ENCODE data around the gene ATRAID.

DNA sequence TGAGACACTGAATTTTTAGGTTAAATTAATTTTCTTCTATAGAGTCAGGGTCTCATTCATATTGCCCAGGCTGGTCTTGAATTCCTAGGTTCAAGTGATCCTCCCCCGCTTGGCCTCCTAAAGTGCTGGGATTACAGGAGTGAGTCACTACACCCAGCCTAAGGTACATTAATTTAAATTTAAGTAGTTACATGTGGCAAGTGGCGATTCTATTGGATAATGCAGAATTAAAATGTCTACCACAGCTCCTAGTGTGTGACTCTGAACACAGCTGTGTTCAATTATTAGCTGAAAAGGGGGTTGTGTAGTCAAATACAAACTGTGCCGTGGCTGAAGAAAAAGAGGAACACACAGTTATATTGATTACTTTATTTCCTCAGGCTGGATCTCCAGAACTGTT is 3.1 kb downstream of the ATRAID start:
- TF ChIP-seq, protein P1, sequence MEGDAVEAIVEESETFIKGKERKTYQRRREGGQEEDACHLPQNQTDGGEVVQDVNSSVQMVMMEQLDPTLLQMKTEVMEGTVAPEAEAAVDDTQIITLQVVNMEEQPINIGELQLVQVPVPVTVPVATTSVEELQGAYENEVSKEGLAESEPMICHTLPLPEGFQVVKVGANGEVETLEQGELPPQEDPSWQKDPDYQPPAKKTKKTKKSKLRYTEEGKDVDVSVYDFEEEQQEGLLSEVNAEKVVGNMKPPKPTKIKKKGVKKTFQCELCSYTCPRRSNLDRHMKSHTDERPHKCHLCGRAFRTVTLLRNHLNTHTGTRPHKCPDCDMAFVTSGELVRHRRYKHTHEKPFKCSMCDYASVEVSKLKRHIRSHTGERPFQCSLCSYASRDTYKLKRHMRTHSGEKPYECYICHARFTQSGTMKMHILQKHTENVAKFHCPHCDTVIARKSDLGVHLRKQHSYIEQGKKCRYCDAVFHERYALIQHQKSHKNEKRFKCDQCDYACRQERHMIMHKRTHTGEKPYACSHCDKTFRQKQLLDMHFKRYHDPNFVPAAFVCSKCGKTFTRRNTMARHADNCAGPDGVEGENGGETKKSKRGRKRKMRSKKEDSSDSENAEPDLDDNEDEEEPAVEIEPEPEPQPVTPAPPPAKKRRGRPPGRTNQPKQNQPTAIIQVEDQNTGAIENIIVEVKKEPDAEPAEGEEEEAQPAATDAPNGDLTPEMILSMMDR (conservative IDR thresholded peaks at IDR 0.05; ENCODE audit: low read depth in 2 of 2) = no peak
- no peak for TF ChIP-seq EZH2 (IDR thresholded peaks at IDR 0.05; ENCODE audit: low read depth, unreplicated experiment)
- TF ChIP-seq ZNF331 (CRISPR knock-in tag; IDR thresholded peaks at IDR 0.05; ENCODE audit: low read depth) = no peak

Data from GM23338 (cell line).